Measurements from ENCODE around the gene CDH5. TPM values are rescaled to one million over a fixed set of nuclear protein-coding genes. Genes with fewer than 3 reads are reported as not detected.

Gene CDH5
- total RNA-seq, 1 experiment from 2014 or later = 0.25 TPM

- Mint-ChIP-seq H3K36me3 (ENCODE audit: insufficient read depth, unreplicated experiment) (no peaks in the 10 kb centered on the region), H3K27me3 (ENCODE audit: insufficient read depth, unreplicated experiment) (no peaks in the 10 kb centered on the region), H3K4me1 (ENCODE audit: low read depth, unreplicated experiment) (peaks cover 17% of the 10 kb centered on the region), H3K9me3 (ENCODE audit: unreplicated experiment) (no peaks in the 10 kb centered on the region), H3K27ac (ENCODE audit: unreplicated experiment) (no peak overlapping the region), H3K4me3 (ENCODE audit: unreplicated experiment) (no peak overlapping the region)
- intact Hi-C loops (cut with micrococcal nuclease; ENCODE audit: unreplicated experiment) = no loop called here
- no peaks in the 10 kb centered on the region for H3K9me3 ChIP-seq
- BruUV-seq (replicated peaks) = no TSS peak
- ChIA-PET POLR2A (no interaction called here), CTCF (interaction anchor here (0.5 to 0.7 kb wide), 2 partner anchors 88 to 1237 kb away, joined by 3 to 4 read pairs; no protein-coding TSS in a partner anchor)
- no peaks in the 10 kb centered on the region for H3K36me3 ChIP-seq (ENCODE audit: control insufficient read depth, insufficient read depth, low read length)
- H3K4me3 ChIP-seq (ENCODE audit: low read depth, low read length) = no peak overlapping the region
- H3K27me3 ChIP-seq (replicated peaks; ENCODE audit: control insufficient read depth, insufficient read depth, low read length) = no peaks in the 10 kb centered on the region
- peaks cover 8% of the 10 kb centered on the region; the same call in 1 of the 2 replicates for H3K4me1 ChIP-seq
- no peak for DNase-seq
- TF ChIP-seq CTCF (IDR thresholded peaks at IDR 0.05; ENCODE audit: insufficient read depth in 1 of 2, low read depth in 1 of 2, low read length in 1 of 2, severe bottlenecking in 1 of 2, unreplicated experiment in 1 of 2) = no peak
Observed at GRCh38 chr16:66367968-66368891, 1.7 kb downstream of the CDH5 start.

- Mint-ChIP-seq H3K27ac (ENCODE audit: unreplicated experiment) (no peak overlapping the region), H3K27me3 (ENCODE audit: insufficient read depth, unreplicated experiment) (no peaks in the 10 kb centered on the region), H3K4me1 (ENCODE audit: low read depth, unreplicated experiment) (peaks cover 16% of the 10 kb centered on the region), H3K36me3 (ENCODE audit: insufficient read depth, unreplicated experiment) (no peaks in the 10 kb centered on the region), H3K4me3 (ENCODE audit: unreplicated experiment) (no peak overlapping the region), H3K9me3 (ENCODE audit: unreplicated experiment) (no peaks in the 10 kb centered on the region)
- no peak for DNase-seq
- peaks cover 8% of the 10 kb centered on the region; the same call in 1 of the 2 replicates for H3K4me1 ChIP-seq
- TF ChIP-seq CTCF (IDR thresholded peaks at IDR 0.05; ENCODE audit: insufficient read depth in 1 of 2, low read depth in 1 of 2, low read length in 1 of 2, severe bottlenecking in 1 of 2, unreplicated experiment in 1 of 2) = no peak
- no peak overlapping the region for H3K4me3 ChIP-seq (ENCODE audit: low read depth, low read length)
- POLR2A ChIA-PET = no interaction called here
- CTCF ChIA-PET = no interaction called here
- BruUV-seq (replicated peaks) = no TSS peak
- intact Hi-C loops (cut with micrococcal nuclease; ENCODE audit: unreplicated experiment) = no loop called here
- H3K27me3 ChIP-seq (replicated peaks; ENCODE audit: control insufficient read depth, insufficient read depth, low read length) = no peaks in the 10 kb centered on the region
- no peaks in the 10 kb centered on the region for H3K36me3 ChIP-seq (ENCODE audit: control insufficient read depth, insufficient read depth, low read length)
- no peaks in the 10 kb centered on the region for H3K9me3 ChIP-seq
Observed at GRCh38 chr16:66369055-66369592, 2.6 kb downstream of the CDH5 start.

- Mint-ChIP-seq H3K4me3 (ENCODE audit: unreplicated experiment) (no peak overlapping the region), H3K4me1 (ENCODE audit: low read depth, unreplicated experiment) (no peaks in the 10 kb centered on the region), H3K36me3 (ENCODE audit: insufficient read depth, unreplicated experiment) (no peaks in the 10 kb centered on the region), H3K27ac (ENCODE audit: unreplicated experiment) (no peak overlapping the region), H3K27me3 (ENCODE audit: insufficient read depth, unreplicated experiment) (no peaks in the 10 kb centered on the region), H3K9me3 (ENCODE audit: unreplicated experiment) (no peaks in the 10 kb centered on the region)
- CTCF ChIA-PET = interaction anchor here (0.6 to 1.1 kb wide), 4 partner anchors 12 to 684 kb away, joined by 3 to 8 read pairs (median 3); no protein-coding TSS in a partner anchor
- Histone ChIP-seq H3K4me3 (ENCODE audit: low read depth, low read length) (no peak overlapping the region), H3K27me3 (replicated peaks; ENCODE audit: control insufficient read depth, insufficient read depth, low read length) (no peaks in the 10 kb centered on the region), H3K9me3 (no peaks in the 10 kb centered on the region), H3K36me3 (ENCODE audit: control insufficient read depth, insufficient read depth, low read length) (no peaks in the 10 kb centered on the region), H3K4me1 (no peaks in the 10 kb centered on the region)
- intact Hi-C loops (cut with micrococcal nuclease; ENCODE audit: unreplicated experiment) = no loop called here
- no TSS peak for BruUV-seq (replicated peaks)
- no peak for TF ChIP-seq CTCF (IDR thresholded peaks at IDR 0.05; ENCODE audit: insufficient read depth in 1 of 2, low read depth in 1 of 2, low read length in 1 of 2, severe bottlenecking in 1 of 2, unreplicated experiment in 1 of 2)
- DNase-seq = peak in 1 of 2 experiments; percentile 34
- POLR2A ChIA-PET = no interaction called here
Observed at GRCh38 chr16:66370786-66371684, 4.5 kb downstream of the CDH5 start.
